Measurements from ENCODE around the gene NKAIN4.

The NKAIN4 gene

DNA sequence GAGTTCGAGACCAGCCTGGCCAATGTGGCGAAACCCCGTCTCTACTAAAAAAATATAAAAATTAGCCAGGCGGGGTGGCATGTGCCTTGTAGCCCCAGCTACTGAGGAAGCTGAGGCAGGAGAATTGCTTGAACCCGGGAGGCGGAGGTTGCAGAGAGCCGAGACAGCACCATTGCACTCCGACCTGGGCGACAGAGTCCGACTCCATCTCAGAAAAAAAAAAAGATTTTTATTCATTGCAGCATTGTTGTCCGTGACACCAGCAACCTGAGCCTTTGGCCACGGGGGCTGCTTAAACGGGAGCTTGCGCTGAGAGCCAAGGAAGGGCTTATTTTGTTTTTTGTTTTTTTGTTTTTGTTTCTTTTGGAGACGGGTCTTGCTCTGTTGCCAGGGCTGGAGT lies 25.7 kb upstream of the NKAIN4 start:
- Histone ChIP-seq H3K4me3 (ENCODE audit: low read length) (no peak overlapping the region), H3K79me2 (ENCODE audit: control insufficient read depth, low read length) (peaks cover 26% of the 10 kb centered on the region), H3K9me3 (ENCODE audit: control insufficient read depth, insufficient read depth, low read length) (no peaks in the 10 kb centered on the region), H3K36me3 (ENCODE audit: control insufficient read depth, low read length) (peaks cover 39% of the 10 kb centered on the region), H3K27me3 (ENCODE audit: control insufficient read depth, low read length) (no peaks in the 10 kb centered on the region), H3K4me2 (ENCODE audit: low read length) (no peak overlapping the region), H3F3A (ENCODE audit: control insufficient read depth, insufficient read depth) (no peaks in the 10 kb centered on the region), H4K20me1 (ENCODE audit: control insufficient read depth, insufficient read depth, low read depth, low read length) (no peaks in the 10 kb centered on the region; the same call in 1 of the 2 replicates), H3K4me1 (ENCODE audit: control insufficient read depth, low read length) (peaks cover 16% of the 10 kb centered on the region), H3K27ac (ENCODE audit: low read depth, low read length) (no peak overlapping the region), H3K9me2 (replicated peaks; ENCODE audit: control insufficient read depth, low read length) (no peaks in the 10 kb centered on the region)
- TF ChIP-seq, protein P1, sequence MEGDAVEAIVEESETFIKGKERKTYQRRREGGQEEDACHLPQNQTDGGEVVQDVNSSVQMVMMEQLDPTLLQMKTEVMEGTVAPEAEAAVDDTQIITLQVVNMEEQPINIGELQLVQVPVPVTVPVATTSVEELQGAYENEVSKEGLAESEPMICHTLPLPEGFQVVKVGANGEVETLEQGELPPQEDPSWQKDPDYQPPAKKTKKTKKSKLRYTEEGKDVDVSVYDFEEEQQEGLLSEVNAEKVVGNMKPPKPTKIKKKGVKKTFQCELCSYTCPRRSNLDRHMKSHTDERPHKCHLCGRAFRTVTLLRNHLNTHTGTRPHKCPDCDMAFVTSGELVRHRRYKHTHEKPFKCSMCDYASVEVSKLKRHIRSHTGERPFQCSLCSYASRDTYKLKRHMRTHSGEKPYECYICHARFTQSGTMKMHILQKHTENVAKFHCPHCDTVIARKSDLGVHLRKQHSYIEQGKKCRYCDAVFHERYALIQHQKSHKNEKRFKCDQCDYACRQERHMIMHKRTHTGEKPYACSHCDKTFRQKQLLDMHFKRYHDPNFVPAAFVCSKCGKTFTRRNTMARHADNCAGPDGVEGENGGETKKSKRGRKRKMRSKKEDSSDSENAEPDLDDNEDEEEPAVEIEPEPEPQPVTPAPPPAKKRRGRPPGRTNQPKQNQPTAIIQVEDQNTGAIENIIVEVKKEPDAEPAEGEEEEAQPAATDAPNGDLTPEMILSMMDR (IDR thresholded peaks at IDR 0.05; ENCODE audit: low read depth, low read length, poor library complexity, severe bottlenecking): no peak
- no peak for TF ChIP-seq EZH2phosphoT487 (IDR thresholded peaks at IDR 0.05; ENCODE audit: borderline replicate concordance, low read length)

- no peaks in the 10 kb centered on the region for H3K27me3 ChIP-seq (ENCODE audit: control insufficient read depth, low read length)
- H3K9me3 ChIP-seq (ENCODE audit: control insufficient read depth, insufficient read depth, low read length): no peaks in the 10 kb centered on the region
- no peak for TF ChIP-seq EZH2phosphoT487 (IDR thresholded peaks at IDR 0.05; ENCODE audit: borderline replicate concordance, low read length)
- TF ChIP-seq, protein P1 (IDR thresholded peaks at IDR 0.05; ENCODE audit: low read depth, low read length, poor library complexity, severe bottlenecking): no peak
- H3K4me3 ChIP-seq (ENCODE audit: low read length): no peak overlapping the region
- H3F3A ChIP-seq (ENCODE audit: control insufficient read depth, insufficient read depth): no peaks in the 10 kb centered on the region
- H3K36me3 ChIP-seq (ENCODE audit: control insufficient read depth, low read length): peaks cover 44% of the 10 kb centered on the region
- no peak overlapping the region for H3K27ac ChIP-seq (ENCODE audit: low read depth, low read length)
- peaks cover 9% of the 10 kb centered on the region for H4K20me1 ChIP-seq (ENCODE audit: control insufficient read depth, insufficient read depth, low read depth, low read length)
- H3K9me2 ChIP-seq (replicated peaks; ENCODE audit: control insufficient read depth, low read length): no peaks in the 10 kb centered on the region
- peaks cover 35% of the 10 kb centered on the region for H3K79me2 ChIP-seq (ENCODE audit: control insufficient read depth, low read length)
- H3K4me2 ChIP-seq (ENCODE audit: low read length): no peak overlapping the region
- peaks cover 7% of the 10 kb centered on the region for H3K4me1 ChIP-seq (ENCODE audit: control insufficient read depth, low read length)
These were observed 24.4 kb upstream of the NKAIN4 start for GRCh38 chr20:63278661-63279060.

GRCh38 chr20:63277466-63278272 lies 23.4 kb upstream of the NKAIN4 start:
- H3K36me3 ChIP-seq (ENCODE audit: control insufficient read depth, low read length): peaks cover 37% of the 10 kb centered on the region
- H3K4me1 ChIP-seq (ENCODE audit: control insufficient read depth, low read length): peaks cover 7% of the 10 kb centered on the region
- H4K20me1 ChIP-seq (ENCODE audit: control insufficient read depth, insufficient read depth, low read depth, low read length): peaks cover 12% of the 10 kb centered on the region
- peaks cover 45% of the 10 kb centered on the region for H3K79me2 ChIP-seq (ENCODE audit: control insufficient read depth, low read length)
- H3K4me3 ChIP-seq (ENCODE audit: low read length): no peak overlapping the region
- no peak overlapping the region for H3K4me2 ChIP-seq (ENCODE audit: low read length)
- no peaks in the 10 kb centered on the region for H3K9me2 ChIP-seq (replicated peaks; ENCODE audit: control insufficient read depth, low read length)
- H3K27ac ChIP-seq (ENCODE audit: low read depth, low read length): no peak overlapping the region
- TF ChIP-seq EZH2phosphoT487 (IDR thresholded peaks at IDR 0.05; ENCODE audit: borderline replicate concordance, low read length): no peak
- TF ChIP-seq, protein P1 (IDR thresholded peaks at IDR 0.05; ENCODE audit: low read depth, low read length, poor library complexity, severe bottlenecking): no peak
- H3K27me3 ChIP-seq (ENCODE audit: control insufficient read depth, low read length): no peaks in the 10 kb centered on the region
- no peaks in the 10 kb centered on the region for H3F3A ChIP-seq (ENCODE audit: control insufficient read depth, insufficient read depth)
- H3K9me3 ChIP-seq (ENCODE audit: control insufficient read depth, insufficient read depth, low read length): no peaks in the 10 kb centered on the region

All from DOHH2 (cell line).